ENCODE measurements around the gene DOCK9. TPM values are rescaled to one million over a fixed set of nuclear protein-coding genes. Genes with fewer than 3 reads are reported as not detected.

Gene DOCK9
- total RNA-seq, 1 experiment from 2014 or later: 31.7 TPM

DNA sequence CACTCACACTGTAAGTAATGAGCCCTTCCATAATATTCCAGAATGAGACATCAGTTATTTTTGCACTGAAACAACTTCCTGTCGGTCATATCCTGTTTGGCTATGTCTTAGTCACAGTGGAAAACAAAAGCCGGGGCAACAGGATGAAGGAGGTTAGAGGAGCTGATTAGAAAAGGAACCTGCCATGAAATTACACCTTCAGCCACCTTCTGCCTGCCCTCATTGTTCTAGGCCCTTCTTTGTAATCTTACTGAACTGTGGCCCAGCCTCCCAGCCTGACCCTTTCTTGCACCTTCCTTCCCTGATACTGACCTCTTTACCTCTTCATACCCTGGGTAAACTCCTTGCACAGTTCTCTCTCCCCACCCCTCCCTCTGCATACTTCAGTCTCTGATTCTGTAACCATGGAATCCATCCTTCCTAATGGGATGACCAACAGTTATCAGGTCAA is 67.3 kb downstream of the DOCK9 start:
- Histone ChIP-seq H3K4me2 (ENCODE audit: low read length) (peak overlapping the region; percentile 46), H3K27ac (ENCODE audit: low read length) (peak overlapping the region; percentile 88), H3K9me2 (replicated peaks; ENCODE audit: low read length) (no peaks in the 10 kb centered on the region), H3K27me3 (ENCODE audit: low read length) (no peaks in the 10 kb centered on the region), H3K4me3 (ENCODE audit: low read length) (no peak overlapping the region), H3F3A (ENCODE audit: low read length, unreplicated experiment) (no peaks in the 10 kb centered on the region), H4K20me1 (ENCODE audit: low read length) (no peaks in the 10 kb centered on the region), H3K9ac (ENCODE audit: low read length) (peak overlapping the region; percentile 37), H3K9me3 (ENCODE audit: low read length) (no peaks in the 10 kb centered on the region), H3K79me2 (ENCODE audit: low read length) (no peaks in the 10 kb centered on the region), H3K4me1 (ENCODE audit: insufficient read depth, low read length) (peaks cover 31% of the 10 kb centered on the region), H3K36me3 (ENCODE audit: low read depth, low read length) (no peaks in the 10 kb centered on the region), H2AFZ (ENCODE audit: low read length) (0 out of 2 replicates have a peak overlapping the region, but pooled peaks have one; percentile 22)
- BruUV-seq (replicated peaks): TSS peak; percentile 46
- POLR2A ChIA-PET (ENCODE audit: unreplicated experiment): no interaction called here
- ATAC-seq: peak; percentile 84
- no peak for TF ChIP-seq EZH2phosphoT487 (IDR thresholded peaks at IDR 0.05; ENCODE audit: borderline replicate concordance, low read length)
- TF ChIP-seq EZH2 (IDR thresholded peaks at IDR 0.05; ENCODE audit: low read length, unreplicated experiment): no peak
- TF ChIP-seq, protein P1, sequence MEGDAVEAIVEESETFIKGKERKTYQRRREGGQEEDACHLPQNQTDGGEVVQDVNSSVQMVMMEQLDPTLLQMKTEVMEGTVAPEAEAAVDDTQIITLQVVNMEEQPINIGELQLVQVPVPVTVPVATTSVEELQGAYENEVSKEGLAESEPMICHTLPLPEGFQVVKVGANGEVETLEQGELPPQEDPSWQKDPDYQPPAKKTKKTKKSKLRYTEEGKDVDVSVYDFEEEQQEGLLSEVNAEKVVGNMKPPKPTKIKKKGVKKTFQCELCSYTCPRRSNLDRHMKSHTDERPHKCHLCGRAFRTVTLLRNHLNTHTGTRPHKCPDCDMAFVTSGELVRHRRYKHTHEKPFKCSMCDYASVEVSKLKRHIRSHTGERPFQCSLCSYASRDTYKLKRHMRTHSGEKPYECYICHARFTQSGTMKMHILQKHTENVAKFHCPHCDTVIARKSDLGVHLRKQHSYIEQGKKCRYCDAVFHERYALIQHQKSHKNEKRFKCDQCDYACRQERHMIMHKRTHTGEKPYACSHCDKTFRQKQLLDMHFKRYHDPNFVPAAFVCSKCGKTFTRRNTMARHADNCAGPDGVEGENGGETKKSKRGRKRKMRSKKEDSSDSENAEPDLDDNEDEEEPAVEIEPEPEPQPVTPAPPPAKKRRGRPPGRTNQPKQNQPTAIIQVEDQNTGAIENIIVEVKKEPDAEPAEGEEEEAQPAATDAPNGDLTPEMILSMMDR (conservative IDR thresholded peaks at IDR 0.05; ENCODE audit: low read depth, low read length): no peak
- CTCF ChIA-PET: no interaction called here
- intact Hi-C loops (cut with micrococcal nuclease): loop anchor here (2.0 kb wide), 1 partner anchor 20 kb away; no protein-coding TSS in a partner anchor
- peak; percentile 75 for DNase-seq

GRCh38 chr13:98909016-98909415 is 68.8 kb downstream of the DOCK9 start:
- no peaks in the 10 kb centered on the region for H3K9me2 ChIP-seq (replicated peaks; ENCODE audit: low read length)
- no peaks in the 10 kb centered on the region for H3F3A ChIP-seq (ENCODE audit: low read length, unreplicated experiment)
- intact Hi-C loops (cut with micrococcal nuclease): loop anchor here (5.0 kb wide), 1 partner anchor 68 kb away; the partner anchor contains the start of gene DOCK9
- TF ChIP-seq, protein P1 (conservative IDR thresholded peaks at IDR 0.05; ENCODE audit: low read depth, low read length): no peak
- no peak for TF ChIP-seq EZH2phosphoT487 (IDR thresholded peaks at IDR 0.05; ENCODE audit: borderline replicate concordance, low read length)
- TF ChIP-seq EZH2 (IDR thresholded peaks at IDR 0.05; ENCODE audit: low read length, unreplicated experiment): no peak
- H4K20me1 ChIP-seq (ENCODE audit: low read length): no peaks in the 10 kb centered on the region
- no peaks in the 10 kb centered on the region for H3K79me2 ChIP-seq (ENCODE audit: low read length)
- POLR2A ChIA-PET (ENCODE audit: unreplicated experiment): no interaction called here
- peak overlapping the region; percentile 37 for H3K9ac ChIP-seq (ENCODE audit: low read length)
- peaks cover 31% of the 10 kb centered on the region for H3K4me1 ChIP-seq (ENCODE audit: insufficient read depth, low read length)
- peak overlapping the region; percentile 55; the same call in 1 of the 2 replicates for H2AFZ ChIP-seq (ENCODE audit: low read length)
- no peaks in the 10 kb centered on the region for H3K27me3 ChIP-seq (ENCODE audit: low read length)
- H3K9me3 ChIP-seq (ENCODE audit: low read length): no peaks in the 10 kb centered on the region
- no peaks in the 10 kb centered on the region for H3K36me3 ChIP-seq (ENCODE audit: low read depth, low read length)
- peak; percentile 67 for DNase-seq
- H3K4me3 ChIP-seq (ENCODE audit: low read length): no peak overlapping the region
- H3K4me2 ChIP-seq (ENCODE audit: low read length): peak overlapping the region; percentile 61
- CTCF ChIA-PET: no interaction called here
- peak overlapping the region; percentile 88 for H3K27ac ChIP-seq (ENCODE audit: low read length)
- BruUV-seq (replicated peaks): no TSS peak
- peak; percentile 82 for ATAC-seq

- POLR2A ChIA-PET (ENCODE audit: unreplicated experiment): no interaction called here
- Histone ChIP-seq H3K27ac (ENCODE audit: low read length) (no peak overlapping the region), H3K27me3 (ENCODE audit: low read length) (no peaks in the 10 kb centered on the region), H3K4me2 (ENCODE audit: low read length) (no peak overlapping the region), H3K4me1 (ENCODE audit: insufficient read depth, low read length) (peaks cover 31% of the 10 kb centered on the region), H3K9me3 (ENCODE audit: low read length) (no peaks in the 10 kb centered on the region), H3F3A (ENCODE audit: low read length, unreplicated experiment) (no peaks in the 10 kb centered on the region), H4K20me1 (ENCODE audit: low read length) (no peaks in the 10 kb centered on the region), H2AFZ (ENCODE audit: low read length) (no peak overlapping the region), H3K79me2 (ENCODE audit: low read length) (no peaks in the 10 kb centered on the region), H3K9me2 (replicated peaks; ENCODE audit: low read length) (no peaks in the 10 kb centered on the region), H3K36me3 (ENCODE audit: low read depth, low read length) (no peaks in the 10 kb centered on the region), H3K9ac (ENCODE audit: low read length) (no peak overlapping the region), H3K4me3 (ENCODE audit: low read length) (no peak overlapping the region)
- BruUV-seq (replicated peaks): no TSS peak
- no peak for DNase-seq
- intact Hi-C loops (cut with micrococcal nuclease): loop anchor here (5.0 kb wide), 1 partner anchor 70 kb away; the partner anchor contains the start of gene DOCK9
- TF ChIP-seq, protein P1 (conservative IDR thresholded peaks at IDR 0.05; ENCODE audit: low read depth, low read length): no peak
- TF ChIP-seq EZH2 (IDR thresholded peaks at IDR 0.05; ENCODE audit: low read length, unreplicated experiment): no peak
- TF ChIP-seq EZH2phosphoT487 (IDR thresholded peaks at IDR 0.05; ENCODE audit: borderline replicate concordance, low read length): no peak
- no peak for ATAC-seq
- CTCF ChIA-PET: no interaction called here
These were observed 70.9 kb downstream of the DOCK9 start for GRCh38 chr13:98906746-98907502.
